GM19468 (cell line): ENCODE measurements around the gene NMRAL1.

Experiments used
- ATAC-seq: cut with Tn5 transposase; IDR thresholded peaks from one replicate; pipeline ENCODE4 v1.9.1; 2021; ENCODE audit warnings: mild to moderate bottlenecking, moderate library complexity, moderate number of reproducible peaks; ENCODE audit not compliant: unreplicated experiment; ENCODE audit errors: extremely low read depth

The NMRAL1 gene

GRCh38 chr16:4474192-4474961, at the start of gene NMRAL1:
TSS of gene NMRAL1 (minus strand) at chr16:4474625. CDS start at chr16:4474132, 493 bp downstream.
- no peak for ATAC-seq

- no peak for ATAC-seq
These were observed 49.3 kb upstream of the NMRAL1 start for GRCh38 chr16:4523686-4524085.

GRCh38 chr16:4522051-4522581, 47.7 kb upstream of the NMRAL1 start:
- ATAC-seq: no peak

- ATAC-seq: no peak
These were observed 46.5 kb upstream of the NMRAL1 start for GRCh38 chr16:4520913-4521312.

- ATAC-seq: no peak
These were observed 45.0 kb upstream of the NMRAL1 start for GRCh38 chr16:4519274-4520058.

- ATAC-seq: no peak
These were observed 43.6 kb upstream of the NMRAL1 start for GRCh38 chr16:4517812-4518680.

GRCh38 chr16:4515611-4516233, 41.3 kb upstream of the NMRAL1 start:
- ATAC-seq: no peak

GRCh38 chr16:4514606-4515005, 40.2 kb upstream of the NMRAL1 start:
- ATAC-seq: no peak

GRCh38 chr16:4513881-4514280, 39.5 kb upstream of the NMRAL1 start:
- no peak for ATAC-seq

GRCh38 chr16:4513086-4513860, 38.8 kb upstream of the NMRAL1 start:
- ATAC-seq: no peak

- no peak for ATAC-seq
These were observed 38.0 kb upstream of the NMRAL1 start for GRCh38 chr16:4512473-4512872.

- ATAC-seq: no peak
These were observed 37.1 kb upstream of the NMRAL1 start for GRCh38 chr16:4511441-4512082.

GRCh38 chr16:4510747-4511426, 36.5 kb upstream of the NMRAL1 start:
- ATAC-seq: no peak

- ATAC-seq: no peak
These were observed 35.7 kb upstream of the NMRAL1 start for GRCh38 chr16:4510131-4510530.

- ATAC-seq: no peak
These were observed 35.0 kb upstream of the NMRAL1 start for GRCh38 chr16:4509420-4509819.

- ATAC-seq: no peak
These were observed 34.4 kb upstream of the NMRAL1 start for GRCh38 chr16:4508806-4509205.

- no peak for ATAC-seq
These were observed 33.3 kb upstream of the NMRAL1 start for GRCh38 chr16:4507588-4508345.
